Skeletal muscle satellite cell (primary cell): ENCODE results near the gene ARHGAP8.
"Not testable (repeated sequence)": the region's sequence is repeated elsewhere in the genome, so short reads cannot be mapped to it uniquely, and the experiment has no call there.

Source experiments
- H3K27me3 ChIP-seq: 2 replicates; pipeline ENCODE4 v1.7.0; 2013; ENCODE audit warnings: low read length; ENCODE audit not compliant: control insufficient read depth, insufficient read depth
- H3K36me3 ChIP-seq: 2 replicates; pipeline ENCODE4 v1.7.0; 2013; ENCODE audit warnings: mild to moderate bottlenecking, control low read depth, low read length; ENCODE audit not compliant: insufficient read depth
- H3K4me1 ChIP-seq: 2 replicates; pipeline ENCODE4 v1.7.0; 2013; ENCODE audit warnings: low read length; ENCODE audit not compliant: control insufficient read depth, insufficient read depth
- H3K4me2 ChIP-seq: 2 replicates; pipeline ENCODE4 v1.7.0; 2013; ENCODE audit warnings: mild to moderate bottlenecking, low read length
- H3K4me3 ChIP-seq: 2 replicates; pipeline ENCODE4 v1.7.0; 2013; ENCODE audit warnings: low read length
- H3K9ac ChIP-seq: 2 replicates; pipeline ENCODE4 v1.7.0; 2013; ENCODE audit warnings: mild to moderate bottlenecking, low read depth, low read length, moderate library complexity
- H3K9me3 ChIP-seq: replicated peaks from 2 replicates; pipeline ENCODE4 v1.7.0; 2013; ENCODE audit warnings: mild to moderate bottlenecking, control low read depth, low read length

ARHGAP8 gene

DNA sequence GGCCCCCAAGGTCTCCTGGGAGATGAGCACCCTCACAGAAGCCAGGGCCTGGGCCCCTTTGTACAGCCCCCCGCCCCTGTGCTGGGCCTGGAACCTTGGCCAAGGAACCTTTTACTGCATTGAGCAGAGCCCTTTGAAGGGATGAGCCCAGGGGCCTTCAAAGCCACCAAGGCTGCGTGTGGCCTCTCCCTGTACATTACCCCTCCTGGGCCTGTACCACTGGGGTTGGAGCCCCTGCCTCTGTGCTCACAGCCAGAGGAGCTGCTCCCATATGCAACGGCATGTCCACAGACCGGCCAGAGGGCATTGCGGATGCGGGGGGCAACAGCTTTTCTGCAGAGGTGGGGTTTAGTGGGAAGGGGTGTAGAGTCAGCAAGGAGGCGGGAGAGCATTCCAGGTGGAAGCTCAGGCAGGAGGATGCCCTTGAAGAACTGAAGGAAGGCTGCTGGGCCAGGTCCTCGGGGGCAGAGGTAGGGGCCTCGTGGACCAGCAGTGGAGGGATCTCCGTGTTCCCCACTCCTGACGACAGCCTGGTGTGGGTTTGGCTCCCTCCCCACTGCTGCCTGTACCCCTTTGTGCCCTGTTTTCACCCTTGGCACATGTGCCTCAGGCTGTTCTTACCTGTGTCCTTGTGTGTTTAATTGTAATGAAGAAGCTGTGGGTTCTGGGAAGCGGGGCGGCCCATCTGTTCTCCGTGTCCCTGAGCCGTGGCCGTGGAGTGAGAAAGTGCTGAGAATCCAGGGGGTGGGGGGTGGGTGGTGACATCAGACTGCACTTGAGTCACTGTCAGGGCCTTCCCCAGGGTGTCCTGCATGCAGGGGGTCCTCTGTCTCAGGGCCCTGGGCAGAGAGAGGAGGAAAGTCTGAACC lies 46.9 kb downstream of the ARHGAP8 start:
- H3K4me1 ChIP-seq, result no peaks in the 10 kb centered on the region
- peaks cover 5% of the 10 kb centered on the region for H3K27me3 ChIP-seq
- H3K4me3 ChIP-seq, result no peak overlapping the region
- no peaks in the 10 kb centered on the region for H3K36me3 ChIP-seq
- no peak overlapping the region for H3K4me2 ChIP-seq
- H3K9ac ChIP-seq, result no peak overlapping the region
- no peaks in the 10 kb centered on the region for H3K9me3 ChIP-seq

DNA sequence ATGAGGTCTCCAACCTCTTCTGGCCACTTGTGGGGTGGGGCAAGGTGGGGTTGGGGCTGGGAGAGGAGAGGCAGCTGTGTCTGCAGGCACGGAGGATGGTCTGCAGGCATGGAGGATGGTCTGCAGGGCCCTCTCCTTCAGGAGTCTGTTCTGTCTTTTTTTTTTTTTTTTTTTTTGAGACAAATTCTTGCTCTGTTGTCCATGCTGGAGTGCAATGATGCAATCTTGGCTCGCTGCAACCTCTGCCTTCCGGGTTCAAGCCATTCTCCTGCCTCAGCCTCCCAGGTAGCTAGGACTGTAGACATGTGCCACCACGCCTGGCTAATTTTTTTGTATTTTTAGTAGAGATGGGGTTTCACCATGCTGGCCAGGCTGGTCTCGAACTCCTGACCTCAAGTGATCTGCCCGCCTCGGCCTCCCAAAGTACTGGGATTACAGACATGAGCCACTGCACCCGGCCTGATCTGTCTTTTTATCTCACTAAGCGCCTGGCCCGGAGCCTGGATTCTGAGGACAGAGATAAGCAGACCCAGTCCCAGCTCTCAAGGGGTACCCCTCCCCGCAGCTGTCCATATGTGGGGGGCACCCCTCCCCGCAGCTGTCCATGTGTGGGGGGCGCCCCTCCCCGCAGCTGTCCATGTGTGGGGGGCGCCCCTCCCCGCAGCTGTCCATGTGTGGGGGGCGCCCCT lies 47.7 kb downstream of the ARHGAP8 start:
- not testable (repeated sequence) for H3K4me1 ChIP-seq, H3K9me3 ChIP-seq, H3K4me2 ChIP-seq, H3K4me3 ChIP-seq, H3K36me3 ChIP-seq, H3K9ac ChIP-seq
- H3K27me3 ChIP-seq, result peaks cover 11% of the 10 kb centered on the region

DNA sequence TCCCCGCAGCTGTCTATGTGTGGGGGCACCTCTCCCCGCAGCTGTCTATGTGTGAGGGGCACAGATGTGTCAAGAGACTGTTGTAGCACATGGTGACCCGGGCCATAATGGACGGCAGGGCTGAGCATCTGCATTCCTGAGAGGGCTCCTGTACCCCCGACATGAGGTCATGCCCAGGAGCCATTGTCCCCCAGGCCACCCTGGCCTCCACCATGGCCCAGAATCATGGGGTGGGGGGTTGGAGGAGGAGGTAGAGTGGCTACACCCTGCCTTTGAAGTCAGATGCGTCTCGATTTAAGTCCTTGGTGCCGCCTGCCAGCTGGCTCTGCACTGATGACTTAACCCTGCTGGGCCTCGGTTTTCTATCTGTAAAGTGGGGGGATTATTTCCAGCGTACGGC lies 49.1 kb downstream of the ARHGAP8 start:
- peaks cover 13% of the 10 kb centered on the region for H3K27me3 ChIP-seq
- no peaks in the 10 kb centered on the region for H3K36me3 ChIP-seq
- H3K4me2 ChIP-seq, result no peak overlapping the region
- H3K4me1 ChIP-seq, result no peaks in the 10 kb centered on the region
- no peak overlapping the region for H3K9ac ChIP-seq
- H3K9me3 ChIP-seq, result no peaks in the 10 kb centered on the region
- H3K4me3 ChIP-seq, result no peak overlapping the region

DNA sequence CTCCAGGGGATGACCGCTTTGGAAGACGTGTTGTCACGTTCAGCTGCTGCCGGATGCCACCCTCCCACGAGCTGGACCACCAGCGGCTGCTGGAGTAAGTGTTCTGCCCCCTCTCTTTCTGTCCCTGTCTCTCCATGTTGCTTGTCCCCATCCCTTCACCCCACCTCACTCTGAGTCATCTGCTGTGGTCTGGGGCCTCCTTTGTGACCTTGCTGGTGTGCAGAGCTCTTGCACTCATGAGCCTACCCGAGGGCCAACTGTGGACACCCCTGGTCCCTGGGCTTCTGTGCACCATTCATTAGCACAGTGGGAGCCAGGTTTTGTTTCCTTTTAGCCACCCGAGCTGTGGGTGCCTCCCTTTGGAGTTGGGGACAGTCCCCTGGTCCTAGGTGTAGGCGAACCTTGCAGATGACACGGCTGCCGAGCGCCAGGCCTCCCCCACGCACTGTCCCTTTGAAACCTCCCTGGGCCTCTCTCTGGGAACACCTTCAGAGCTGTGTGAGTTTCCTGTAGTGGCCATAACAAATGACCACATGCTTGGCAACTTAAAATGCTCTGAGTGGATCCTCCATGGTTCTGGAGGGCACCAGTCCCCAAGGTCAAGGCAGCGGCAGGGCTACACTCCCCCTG lies 49.8 kb downstream of the ARHGAP8 start:
- Histone ChIP-seq H3K9ac (no peak overlapping the region), H3K36me3 (no peaks in the 10 kb centered on the region), H3K27me3 (peaks cover 13% of the 10 kb centered on the region), H3K4me2 (no peak overlapping the region), H3K9me3 (no peaks in the 10 kb centered on the region), H3K4me1 (no peaks in the 10 kb centered on the region), H3K4me3 (no peak overlapping the region)

DNA sequence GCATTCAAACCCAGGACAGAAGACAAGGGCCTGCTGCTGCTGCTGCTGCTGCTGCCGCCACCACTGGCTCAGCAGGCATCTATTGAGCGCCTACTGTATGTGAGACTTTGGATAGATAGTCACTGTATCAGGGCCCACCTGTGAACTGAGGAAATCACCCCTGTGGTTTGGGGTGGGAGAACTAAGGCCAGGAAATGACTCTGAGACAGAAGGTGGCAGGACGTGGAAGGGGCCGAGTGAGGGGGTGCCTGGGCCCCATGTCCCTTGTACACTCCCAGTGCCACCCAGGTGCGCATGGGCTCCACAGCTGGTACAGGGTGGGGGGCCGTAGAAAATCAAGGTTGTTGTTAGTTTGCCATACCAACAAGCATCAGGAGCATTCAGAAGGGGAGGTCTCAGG lies 50.6 kb downstream of the ARHGAP8 start:
- Histone ChIP-seq H3K9ac (no peak overlapping the region), H3K36me3 (no peaks in the 10 kb centered on the region), H3K9me3 (no peaks in the 10 kb centered on the region), H3K27me3 (peaks cover 13% of the 10 kb centered on the region), H3K4me1 (no peaks in the 10 kb centered on the region), H3K4me3 (no peak overlapping the region), H3K4me2 (no peak overlapping the region)

DNA sequence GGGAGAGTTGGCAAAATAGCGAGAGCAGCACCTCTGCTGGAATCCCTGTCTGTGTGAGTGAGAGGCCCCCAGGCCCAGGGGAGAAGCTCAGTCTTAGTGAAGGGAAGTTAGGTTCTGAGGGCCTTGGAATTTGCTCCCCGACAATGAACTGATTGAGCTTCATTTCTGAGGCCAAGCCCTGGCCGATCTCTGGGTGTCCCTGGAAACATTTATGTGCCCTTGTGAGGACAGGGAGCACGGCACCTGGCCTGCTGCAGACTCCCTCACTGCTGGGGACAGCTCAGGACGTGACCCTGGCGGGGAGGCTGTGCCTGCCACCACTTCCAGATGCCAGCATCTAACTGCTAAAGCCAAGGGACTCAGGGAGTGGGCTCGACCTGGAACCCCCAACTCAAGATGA lies 52.0 kb downstream of the ARHGAP8 start:
- Histone ChIP-seq H3K36me3 (no peaks in the 10 kb centered on the region), H3K9me3 (no peaks in the 10 kb centered on the region), H3K27me3 (peaks cover 13% of the 10 kb centered on the region), H3K9ac (no peak overlapping the region), H3K4me2 (no peak overlapping the region), H3K4me1 (no peaks in the 10 kb centered on the region), H3K4me3 (no peak overlapping the region)

DNA sequence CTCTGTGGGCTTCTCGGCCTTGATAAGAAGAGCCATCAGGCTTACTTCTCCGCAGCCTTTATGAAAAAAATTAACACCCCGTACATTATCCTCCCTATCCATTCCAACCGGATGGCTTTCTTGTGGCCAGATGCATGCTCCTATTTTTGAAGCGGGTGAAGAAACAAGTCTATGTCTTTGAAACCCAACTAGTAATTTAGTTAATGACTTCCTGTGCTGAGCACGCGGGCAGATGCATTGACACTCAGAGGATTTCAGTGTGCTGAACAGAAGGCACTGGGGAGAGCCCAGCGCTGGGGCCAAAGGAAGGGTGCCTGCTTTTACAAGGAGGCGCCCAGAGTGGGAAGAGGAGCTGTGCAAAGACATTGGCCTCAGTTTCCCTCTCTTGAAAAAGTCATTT lies 53.3 kb downstream of the ARHGAP8 start:
- Histone ChIP-seq H3K4me1 (no peaks in the 10 kb centered on the region), H3K27me3 (peaks cover 13% of the 10 kb centered on the region), H3K36me3 (no peaks in the 10 kb centered on the region), H3K9me3 (no peaks in the 10 kb centered on the region), H3K4me3 (no peak overlapping the region), H3K9ac (no peak overlapping the region), H3K4me2 (no peak overlapping the region)

DNA sequence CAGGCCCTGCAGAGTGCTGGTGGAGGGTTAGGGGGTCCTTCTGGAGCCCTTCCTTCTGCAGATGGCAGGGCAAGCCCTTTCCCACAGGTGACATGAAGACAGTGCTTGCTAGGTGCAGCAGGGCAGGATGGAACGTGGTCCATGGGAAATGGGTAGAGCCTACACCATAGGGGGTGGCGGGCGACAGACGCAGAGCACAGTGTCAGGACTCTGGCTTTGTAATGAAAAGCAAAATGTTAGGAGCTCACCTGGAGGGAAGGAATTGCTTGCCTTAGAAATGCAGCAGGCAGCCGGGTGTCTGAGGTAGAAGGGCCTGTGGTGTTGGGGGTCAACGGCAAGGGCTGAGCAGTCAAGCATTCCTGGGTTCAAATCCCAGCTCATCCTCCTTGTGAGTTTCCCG lies 54.9 kb downstream of the ARHGAP8 start:
- H3K4me3 ChIP-seq, result no peak overlapping the region
- H3K4me1 ChIP-seq, result no peaks in the 10 kb centered on the region
- no peak overlapping the region for H3K9ac ChIP-seq
- peaks cover 11% of the 10 kb centered on the region for H3K27me3 ChIP-seq
- no peak overlapping the region for H3K4me2 ChIP-seq
- H3K36me3 ChIP-seq, result no peaks in the 10 kb centered on the region
- H3K9me3 ChIP-seq, result no peaks in the 10 kb centered on the region

DNA sequence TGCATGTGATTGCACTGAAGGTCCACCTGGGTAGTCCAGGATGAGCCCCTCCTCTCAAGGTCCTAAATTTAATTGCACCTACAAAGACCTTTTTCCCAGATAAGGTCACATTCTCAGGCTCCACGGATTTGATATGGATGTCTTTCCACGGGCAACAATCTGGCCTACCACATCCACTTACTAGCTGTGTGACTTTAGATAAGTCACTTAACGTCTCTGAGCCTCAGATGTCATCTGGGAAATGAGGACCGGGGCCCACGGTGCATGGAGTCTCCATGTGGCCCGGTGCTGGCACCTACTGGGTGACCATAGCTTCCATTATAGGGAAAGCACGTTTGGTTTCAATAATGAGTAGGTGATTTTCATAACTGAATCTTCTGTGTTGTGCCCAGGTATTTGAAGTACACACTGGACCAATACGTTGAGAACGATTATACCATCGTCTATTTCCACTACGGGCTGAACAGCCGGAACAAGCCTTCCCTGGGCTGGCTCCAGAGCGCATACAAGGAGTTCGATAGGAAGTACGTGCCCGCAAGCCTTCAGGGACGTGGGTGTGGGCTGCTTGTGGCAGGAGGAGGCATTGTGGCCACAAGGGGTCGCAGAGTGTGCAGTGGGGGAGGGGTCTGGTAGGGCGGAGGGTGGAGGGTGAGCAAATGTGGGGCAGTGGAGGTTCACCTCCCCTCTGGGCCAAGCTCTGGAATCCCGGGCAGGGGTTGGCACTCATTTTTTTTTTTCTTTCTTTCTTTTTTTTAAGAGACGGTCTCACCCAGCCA lies 55.7 kb downstream of the ARHGAP8 start:
- no peak overlapping the region for H3K9ac ChIP-seq
- H3K27me3 ChIP-seq, result peaks cover 7% of the 10 kb centered on the region
- no peaks in the 10 kb centered on the region for H3K36me3 ChIP-seq
- H3K4me2 ChIP-seq, result no peak overlapping the region
- no peaks in the 10 kb centered on the region for H3K4me1 ChIP-seq
- H3K4me3 ChIP-seq, result no peak overlapping the region
- no peaks in the 10 kb centered on the region for H3K9me3 ChIP-seq

DNA sequence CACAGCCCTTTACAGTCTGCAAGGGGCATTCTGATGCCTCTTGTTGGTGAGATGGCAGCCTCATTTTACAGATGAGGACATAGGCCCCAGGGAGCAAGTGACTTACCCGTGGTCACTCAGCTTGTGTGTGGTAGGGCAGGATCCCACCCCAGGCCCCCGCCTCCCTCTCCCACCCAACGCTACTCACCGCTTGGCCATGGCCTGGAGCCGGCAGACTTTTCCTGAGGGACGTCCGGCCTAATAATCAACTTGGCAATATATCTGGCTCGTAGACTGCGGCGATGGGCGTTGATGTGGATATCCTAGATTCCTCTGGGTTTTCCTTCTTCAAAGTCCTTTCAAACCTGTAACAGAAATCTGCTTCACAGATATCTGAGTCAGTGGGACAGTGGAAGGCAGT lies 57.1 kb downstream of the ARHGAP8 start:
- H3K4me1 ChIP-seq, result no peaks in the 10 kb centered on the region
- no peak overlapping the region for H3K9ac ChIP-seq
- peaks cover 7% of the 10 kb centered on the region for H3K27me3 ChIP-seq
- H3K4me2 ChIP-seq, result no peak overlapping the region
- no peak overlapping the region for H3K4me3 ChIP-seq
- H3K9me3 ChIP-seq, result no peaks in the 10 kb centered on the region
- no peaks in the 10 kb centered on the region for H3K36me3 ChIP-seq

DNA sequence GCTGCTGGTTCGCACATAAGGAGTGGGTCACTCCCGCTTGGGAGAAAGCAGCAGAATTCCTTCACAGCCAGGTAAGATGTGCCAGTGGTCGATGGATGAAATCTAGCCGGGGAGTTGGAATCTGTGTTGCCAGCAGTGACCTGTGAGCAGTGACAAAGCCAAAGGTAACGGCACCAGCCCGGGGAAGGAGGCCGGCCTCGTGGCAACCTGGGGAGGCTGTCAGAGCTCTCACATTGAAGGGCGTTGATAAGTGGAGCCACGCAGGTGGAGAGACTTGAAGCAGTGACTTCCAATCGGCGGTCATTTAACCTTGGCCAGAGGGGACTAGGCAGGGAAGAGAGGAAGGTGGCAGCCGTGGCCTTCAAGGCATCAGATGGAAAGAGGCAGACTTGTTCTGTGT lies 58.8 kb downstream of the ARHGAP8 start:
- Histone ChIP-seq H3K9me3 (no peaks in the 10 kb centered on the region), H3K27me3 (no peaks in the 10 kb centered on the region), H3K9ac (no peak overlapping the region), H3K4me2 (no peak overlapping the region), H3K4me1 (no peaks in the 10 kb centered on the region), H3K36me3 (no peaks in the 10 kb centered on the region), H3K4me3 (no peak overlapping the region)
